Stomach (tissue), 9 donors: ENCODE measurements around the gene ABL1. TPM values are rescaled to one million over a fixed set of nuclear protein-coding genes. Genes with fewer than 3 reads are reported as not detected.
A peak's percentile ranks its signal among the peaks of the same experiment; 100 is the strongest.

Experiments used
- DNase-seq, 2 donors: peaks; one replicate each; pipeline versions ENCODE4 v3.0.0 to v3.0.0-alpha.2; 2013 to 2019
- H3K27ac ChIP-seq, 5 donors: fragments of 200-600 bp in 4 of 5; sonication (generic) in 4 of 5; one replicate each; pipeline ENCODE4 v1.5.1; 2013 to 2019; ENCODE audit warnings: mild to moderate bottlenecking in 1 of 5, moderate library complexity in 1 of 5
- H3K27me3 ChIP-seq, 3 donors: fragments of 200-600 bp; sonication (generic); one replicate each; pipeline ENCODE4 v1.5.1; 2017 to 2019; ENCODE audit warnings: mixed run types in 1 of 3
- H3K36me3 ChIP-seq, 4 donors: fragments of 200-600 bp; sonication (generic); 1 replicate in 3 of 4; 2 replicates in 1 of 4; pipeline ENCODE4 v1.5.1; 2016 to 2019
- H3K4me1 ChIP-seq, 4 donors: fragments of 200-600 bp; sonication (generic); one replicate each; pipeline ENCODE4 v1.5.1; 2016 to 2019
- H3K4me3 ChIP-seq, 4 donors: fragments of 200-600 bp; sonication (generic) in 3 of 4; one replicate each; pipeline ENCODE4 v1.5.1; 2016 to 2019; ENCODE audit warnings: mild to moderate bottlenecking in 1 of 4
- H3K9me3 ChIP-seq, 4 donors: fragments of 200-600 bp; sonication (generic); one replicate each; pipeline ENCODE4 v1.5.1; 2016 to 2019
- EP300 ChIP-seq: sonication (generic); formaldehyde crosslinking; IDR thresholded peaks from one replicate; pipeline ENCODE4 v1.6.1; 2017; ENCODE audit warnings: antibody characterized with exemption
- POLR2A ChIP-seq, 4 donors: fragments of 450-650 bp; IDR thresholded peaks; one replicate each; pipeline ENCODE4 v1.6.1; 2016; ENCODE audit warnings: antibody characterized with exemption in 4 of 4, control low read depth in 2 of 4, mild to moderate bottlenecking in 1 of 4, moderate library complexity in 1 of 4
- POLR2AphosphoS5 ChIP-seq, 3 donors: sonication (generic); formaldehyde crosslinking; IDR thresholded peaks; one replicate each; pipeline ENCODE4 v1.6.1; 2016; ENCODE audit warnings: antibody characterized with exemption in 3 of 3
- WGBS, 5 donors: extraction: QIAGEN DNeasy Blood & Tissue Kit in 3 of 5; methylation state at CpG; one replicate each; pipeline versions ENCODE4 v1.1.5 to v1.1.7; 2013 to 2018; 5-methylcytosine and 5-hydroxymethylcytosine counted together
- intact Hi-C: fragments of 100-400 bp; cut with DNase I; formaldehyde crosslinking; loops from one replicate; pipeline ENCODE4 v1.15.1; 2023; ENCODE audit warnings: low total_unique reads
- polyA plus RNA-seq, 3 donors: library from polyadenylated mRNA; stranded (reverse); fragments of 200-250 nt; gene quantifications; one replicate each; pipeline ENCODE4 v1.2.3, GENCODE V29; 2013
- total RNA-seq, 5 donors: library from RNA; depleted of rRNA; stranded (reverse); fragments of >200 nt; gene quantifications; one replicate each; pipeline versions ENCODE4 v1.1.0 to v1.2.3, GENCODE V29; 2014 to 2016
- TF ChIP-seq, protein P1 (sequence below), 7 experiments: fragments of 450-650 bp in 4 of 7; fragments of 200-600 bp in 3 of 7; sonication (generic) in 3 of 7; IDR thresholded peaks; one replicate each; pipeline ENCODE4 v1.5.1; 2016 to 2019; ENCODE audit warnings: antibody characterized with exemption in 7 of 7, control low read depth in 2 of 7, mild to moderate bottlenecking in 1 of 7
- donor health status: healthy with polysubstance abuse.
- donor health status: Bipolar disorder and iron deficiency.
- donor health status: healthy.

ABL1 gene
- total and polyA plus RNA-seq, 8 donors: 19.0 to 95.9 (median 43.8) TPM

GRCh38 chr9:130884111-130884531 lies 49.1 kb downstream of the ABL1 start:
- Histone ChIP-seq H3K27ac (peak overlapping the region in 1 of 5 donors; percentile 66), H3K36me3 (peaks cover 99 to 100% (median 100%) of the 10 kb centered on the region in 4 donors), H3K4me1 (peaks cover 0 to 37% (median 12%) of the 10 kb centered on the region in 4 donors), H3K4me3 (no peak overlapping the region), H3K27me3 (no peaks in the 10 kb centered on the region), H3K9me3 (no peaks in the 10 kb centered on the region)
- intact Hi-C loops: no loop called here
- 86 to 93% (median 90%) methylated on average over 22 to 25 of the region's 25 CpGs for WGBS, 5 donors
- TF ChIP-seq, protein P1, sequence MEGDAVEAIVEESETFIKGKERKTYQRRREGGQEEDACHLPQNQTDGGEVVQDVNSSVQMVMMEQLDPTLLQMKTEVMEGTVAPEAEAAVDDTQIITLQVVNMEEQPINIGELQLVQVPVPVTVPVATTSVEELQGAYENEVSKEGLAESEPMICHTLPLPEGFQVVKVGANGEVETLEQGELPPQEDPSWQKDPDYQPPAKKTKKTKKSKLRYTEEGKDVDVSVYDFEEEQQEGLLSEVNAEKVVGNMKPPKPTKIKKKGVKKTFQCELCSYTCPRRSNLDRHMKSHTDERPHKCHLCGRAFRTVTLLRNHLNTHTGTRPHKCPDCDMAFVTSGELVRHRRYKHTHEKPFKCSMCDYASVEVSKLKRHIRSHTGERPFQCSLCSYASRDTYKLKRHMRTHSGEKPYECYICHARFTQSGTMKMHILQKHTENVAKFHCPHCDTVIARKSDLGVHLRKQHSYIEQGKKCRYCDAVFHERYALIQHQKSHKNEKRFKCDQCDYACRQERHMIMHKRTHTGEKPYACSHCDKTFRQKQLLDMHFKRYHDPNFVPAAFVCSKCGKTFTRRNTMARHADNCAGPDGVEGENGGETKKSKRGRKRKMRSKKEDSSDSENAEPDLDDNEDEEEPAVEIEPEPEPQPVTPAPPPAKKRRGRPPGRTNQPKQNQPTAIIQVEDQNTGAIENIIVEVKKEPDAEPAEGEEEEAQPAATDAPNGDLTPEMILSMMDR (IDR thresholded peaks at IDR 0.05): no peak
- no peak for DNase-seq

DNA sequence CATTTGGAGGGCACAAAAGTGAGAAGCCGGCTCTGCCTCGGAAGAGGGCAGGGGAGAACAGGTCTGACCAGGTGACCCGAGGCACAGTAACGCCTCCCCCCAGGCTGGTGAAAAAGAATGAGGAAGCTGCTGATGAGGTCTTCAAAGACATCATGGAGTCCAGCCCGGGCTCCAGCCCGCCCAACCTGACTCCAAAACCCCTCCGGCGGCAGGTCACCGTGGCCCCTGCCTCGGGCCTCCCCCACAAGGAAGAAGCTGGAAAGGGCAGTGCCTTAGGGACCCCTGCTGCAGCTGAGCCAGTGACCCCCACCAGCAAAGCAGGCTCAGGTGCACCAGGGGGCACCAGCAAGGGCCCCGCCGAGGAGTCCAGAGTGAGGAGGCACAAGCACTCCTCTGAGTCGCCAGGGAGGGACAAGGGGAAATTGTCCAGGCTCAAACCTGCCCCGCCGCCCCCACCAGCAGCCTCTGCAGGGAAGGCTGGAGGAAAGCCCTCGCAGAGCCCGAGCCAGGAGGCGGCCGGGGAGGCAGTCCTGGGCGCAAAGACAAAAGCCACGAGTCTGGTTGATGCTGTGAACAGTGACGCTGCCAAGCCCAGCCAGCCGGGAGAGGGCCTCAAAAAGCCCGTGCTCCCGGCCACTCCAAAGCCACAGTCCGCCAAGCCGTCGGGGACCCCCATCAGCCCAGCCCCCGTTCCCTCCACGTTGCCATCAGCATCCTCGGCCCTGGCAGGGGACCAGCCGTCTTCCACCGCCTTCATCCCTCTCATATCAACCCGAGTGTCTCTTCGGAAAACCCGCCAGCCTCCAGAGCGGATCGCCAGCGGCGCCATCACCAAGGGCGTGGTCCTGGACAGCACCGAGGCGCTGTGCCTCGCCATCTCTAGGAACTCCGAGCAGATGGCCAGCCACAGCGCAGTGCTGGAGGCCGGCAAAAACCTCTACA lies 49.8 kb downstream of the ABL1 start:
- Histone ChIP-seq H3K4me1 (peaks cover 0 to 37% (median 12%) of the 10 kb centered on the region in 4 donors), H3K9me3 (no peaks in the 10 kb centered on the region), H3K27ac (peak overlapping the region in 1 of 5 donors; percentile 66), H3K27me3 (no peaks in the 10 kb centered on the region), H3K4me3 (no peak overlapping the region), H3K36me3 (peaks cover 93 to 100% (median 100%) of the 10 kb centered on the region in 4 donors)
- intact Hi-C loops: no loop called here
- 83 to 91% (median 88%) methylated on average over 29 to 47 of the region's 47 CpGs for WGBS, 5 donors
- no peak for DNase-seq
- TF ChIP-seq POLR2A (IDR thresholded peaks at IDR 0.05): no peak
- TF ChIP-seq POLR2AphosphoS5 (IDR thresholded peaks at IDR 0.05): no peak
- TF ChIP-seq, protein P1 (IDR thresholded peaks at IDR 0.05): no peak
- no peak for TF ChIP-seq EP300

DNA sequence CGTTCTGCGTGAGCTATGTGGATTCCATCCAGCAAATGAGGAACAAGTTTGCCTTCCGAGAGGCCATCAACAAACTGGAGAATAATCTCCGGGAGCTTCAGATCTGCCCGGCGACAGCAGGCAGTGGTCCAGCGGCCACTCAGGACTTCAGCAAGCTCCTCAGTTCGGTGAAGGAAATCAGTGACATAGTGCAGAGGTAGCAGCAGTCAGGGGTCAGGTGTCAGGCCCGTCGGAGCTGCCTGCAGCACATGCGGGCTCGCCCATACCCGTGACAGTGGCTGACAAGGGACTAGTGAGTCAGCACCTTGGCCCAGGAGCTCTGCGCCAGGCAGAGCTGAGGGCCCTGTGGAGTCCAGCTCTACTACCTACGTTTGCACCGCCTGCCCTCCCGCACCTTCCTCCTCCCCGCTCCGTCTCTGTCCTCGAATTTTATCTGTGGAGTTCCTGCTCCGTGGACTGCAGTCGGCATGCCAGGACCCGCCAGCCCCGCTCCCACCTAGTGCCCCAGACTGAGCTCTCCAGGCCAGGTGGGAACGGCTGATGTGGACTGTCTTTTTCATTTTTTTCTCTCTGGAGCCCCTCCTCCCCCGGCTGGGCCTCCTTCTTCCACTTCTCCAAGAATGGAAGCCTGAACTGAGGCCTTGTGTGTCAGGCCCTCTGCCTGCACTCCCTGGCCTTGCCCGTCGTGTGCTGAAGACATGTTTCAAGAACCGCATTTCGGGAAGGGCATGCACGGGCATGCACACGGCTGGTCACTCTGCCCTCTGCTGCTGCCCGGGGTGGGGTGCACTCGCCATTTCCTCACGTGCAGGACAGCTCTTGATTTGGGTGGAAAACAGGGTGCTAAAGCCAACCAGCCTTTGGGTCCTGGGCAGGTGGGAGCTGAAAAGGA lies 50.7 kb downstream of the ABL1 start:
- WGBS, 5 donors: 81 to 87% (median 86%) methylated on average over 29 to 35 of the region's 35 CpGs
- intact Hi-C loops: no loop called here
- Histone ChIP-seq H3K9me3 (no peaks in the 10 kb centered on the region), H3K4me1 (peaks cover 0 to 37% (median 12%) of the 10 kb centered on the region in 4 donors), H3K27me3 (no peaks in the 10 kb centered on the region), H3K27ac (peak overlapping the region in 1 of 5 donors; percentile 66), H3K4me3 (no peak overlapping the region), H3K36me3 (peaks cover 92 to 100% (median 100%) of the 10 kb centered on the region in 4 donors)
- DNase-seq: no peak
- TF ChIP-seq, protein P1 (IDR thresholded peaks at IDR 0.05): no peak
- no peak for TF ChIP-seq POLR2A (IDR thresholded peaks at IDR 0.05)
- TF ChIP-seq EP300: no peak
- no peak for TF ChIP-seq POLR2AphosphoS5 (IDR thresholded peaks at IDR 0.05)

DNA sequence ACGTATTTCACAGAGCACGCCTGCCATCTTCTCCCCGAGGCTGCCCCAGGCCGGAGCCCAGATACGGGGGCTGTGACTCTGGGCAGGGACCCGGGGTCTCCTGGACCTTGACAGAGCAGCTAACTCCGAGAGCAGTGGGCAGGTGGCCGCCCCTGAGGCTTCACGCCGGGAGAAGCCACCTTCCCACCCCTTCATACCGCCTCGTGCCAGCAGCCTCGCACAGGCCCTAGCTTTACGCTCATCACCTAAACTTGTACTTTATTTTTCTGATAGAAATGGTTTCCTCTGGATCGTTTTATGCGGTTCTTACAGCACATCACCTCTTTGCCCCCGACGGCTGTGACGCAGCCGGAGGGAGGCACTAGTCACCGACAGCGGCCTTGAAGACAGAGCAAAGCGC lies 51.9 kb downstream of the ABL1 start:
- TF ChIP-seq EP300: no peak
- TF ChIP-seq, protein P1 (IDR thresholded peaks at IDR 0.05): no peak
- no peak for TF ChIP-seq POLR2A (IDR thresholded peaks at IDR 0.05)
- no peak for TF ChIP-seq POLR2AphosphoS5 (IDR thresholded peaks at IDR 0.05)
- H3K27ac ChIP-seq: peak overlapping the region in 2 of 5 donors; percentile 12 to 49
- WGBS, 5 donors: 87 to 94% (median 93%) methylated on average over 19 to 23 of the region's 23 CpGs
- H3K36me3 ChIP-seq: peaks cover 85 to 100% (median 99%) of the 10 kb centered on the region in 4 donors
- no peak overlapping the region for H3K4me3 ChIP-seq
- intact Hi-C loops: no loop called here
- peaks cover 0 to 37% (median 12%) of the 10 kb centered on the region in 4 donors for H3K4me1 ChIP-seq
- no peaks in the 10 kb centered on the region for H3K9me3 ChIP-seq
- no peak for DNase-seq
- H3K27me3 ChIP-seq: no peaks in the 10 kb centered on the region
